Heart left ventricle (tissue), 16 donors: ENCODE measurements around the gene MAPK10. TPM values are rescaled to one million over a fixed set of nuclear protein-coding genes. Genes with fewer than 3 reads are reported as not detected.
"Not testable (repeated sequence)": the region's sequence is repeated elsewhere in the genome, so short reads cannot be mapped to it uniquely, and the experiment has no call there.

Source experiments
- ATAC-seq, 4 donors: fragments of 200-7000 bp; cut with Tn5 transposase; one replicate each; pipeline ENCODE4 v1.9.1; 2020 to 2022; ENCODE audit warnings: moderate library complexity in 4 of 4, mild to moderate bottlenecking in 3 of 4, moderate number of reproducible peaks in 1 of 4
- DNase-seq, 5 donors: peaks; one replicate each; pipeline ENCODE4 v3.0.0-alpha.2; 2020
- H3K27ac ChIP-seq, 12 donors: fragments of 200-600 bp; sonication (generic) in 4 of 12; one replicate each; pipeline versions ENCODE4 v1.5.0 to v1.8.0; 2016 to 2022; ENCODE audit warnings: mild to moderate bottlenecking in 2 of 12
- H3K27me3 ChIP-seq, 9 donors: fragments of 200-600 bp; sonication (generic) in 2 of 9; one replicate each; pipeline versions ENCODE4 v1.5.1 to v1.8.0; 2016 to 2022; ENCODE audit warnings: mild to moderate bottlenecking in 3 of 9
- H3K36me3 ChIP-seq, 9 donors: fragments of 200-600 bp; sonication (generic) in 2 of 9; one replicate each; pipeline versions ENCODE4 v1.5.0 to v1.8.0; 2018 to 2022; ENCODE audit warnings: mild to moderate bottlenecking in 2 of 9
- H3K4me1 ChIP-seq, 12 donors: fragments of 200-600 bp; sonication (generic) in 4 of 12; one replicate each; pipeline versions ENCODE4 v1.5.0 to v1.8.0; 2016 to 2022; ENCODE audit warnings: mild to moderate bottlenecking in 3 of 12
- H3K4me3 ChIP-seq, 12 donors: fragments of 200-600 bp; sonication (generic) in 4 of 12; one replicate each; pipeline versions ENCODE4 v1.5.0 to v1.8.0; 2017 to 2022; ENCODE audit warnings: mild to moderate bottlenecking in 9 of 12, moderate library complexity in 4 of 12
- H3K9me3 ChIP-seq, 12 donors: fragments of 200-600 bp; sonication (generic) in 4 of 12; one replicate each; pipeline versions ENCODE4 v1.5.0 to v1.8.0; 2016 to 2022; ENCODE audit warnings: mild to moderate bottlenecking in 1 of 12
- POLR2A ChIP-seq, 2 donors: fragments of 450-650 bp; IDR thresholded peaks; one replicate each; pipeline ENCODE4 v1.6.1; 2017; ENCODE audit warnings: antibody characterized with exemption in 2 of 2, mild to moderate bottlenecking in 2 of 2, moderate library complexity in 2 of 2
- WGBS, 4 donors: extraction: QIAGEN DNeasy Blood & Tissue Kit in 2 of 4; methylation state at CpG; one replicate each; pipeline versions ENCODE4 v1.1.5 to v1.1.7; 2013 to 2018; 5-methylcytosine and 5-hydroxymethylcytosine counted together
- intact Hi-C, 10 donors: fragments of 100-400 bp; cut with DNase I; formaldehyde crosslinking; loops; one replicate each; pipeline versions ENCODE4 v1.11.1 to v1.14.2; 2022
- polyA plus RNA-seq, 2 donors: library from polyadenylated mRNA; stranded (reverse); fragments of 200-250 nt; gene quantifications; one replicate each; pipeline ENCODE4 v1.2.3, GENCODE V29; 2013
- total RNA-seq, 9 donors: library from RNA; depleted of rRNA in 2 of 9; stranded (reverse); fragments of >200 nt in 2 of 9; fragmentation: NEBNext Ultra II Directional in 3 of 9; extraction: Animal tissue kit (Norgen Biotek cat#: 25700) in 3 of 9; gene quantifications; one replicate each; pipeline versions ENCODE4 v1.1.0 to v1.2.4, GENCODE V29; 2016 to 2023
- TF ChIP-seq, protein P1 (sequence below), 12 donors: fragments of 200-600 bp; sonication (generic) in 4 of 12; IDR thresholded peaks; one replicate each; pipeline versions ENCODE4 v1.5.0 to v1.8.0; 2018 to 2022; ENCODE audit warnings: antibody characterized with exemption in 12 of 12, mild to moderate bottlenecking in 5 of 12
- donor health status: ischemic (EF 13 %, LVEDD 7.1; RV severe dilation, severe dysfunction).
- donor health status: healthy with polysubstance abuse.
- donor health status: DM: no; HTN: yes; CAD: no.
- donor health status: DM: no; HTN: no; CAD: no.
- donor health status: ischemic (EF 25% LVEDD 6.9; RV normal size, moderate dysfunction).
- donor health status: ischemic (EF 25% LVEDD 5.7; RV mildly dilated, moderate dysfunction).
- donor health status: healthy.
- donor health status: DM: yes; HTN: yes; CAD: no.
- donor health status: ischemic (EF 35%, LVEDD 5.7; RV mildly dilated, moderate dysfunction).
- donor health status: nonischemic (EF 11% LVEDD 7.7; RV severe dilation, severe dysfunction).
- donor health status: DM: yes; HTN: yes; CAD: no.
- donor health status: PGD.
- donor health status: ischemic (EF 29% LVEDD 5.4; RV normal size, mild dysfunction).
- donor health status: nonischemic (EF 23%, LVEDD 6.1; RV moderate dilation, normal function).

The MAPK10 gene
- total and polyA plus RNA-seq, 11 donors: 0.87 to 14.1 (median 2.7) TPM

DNA sequence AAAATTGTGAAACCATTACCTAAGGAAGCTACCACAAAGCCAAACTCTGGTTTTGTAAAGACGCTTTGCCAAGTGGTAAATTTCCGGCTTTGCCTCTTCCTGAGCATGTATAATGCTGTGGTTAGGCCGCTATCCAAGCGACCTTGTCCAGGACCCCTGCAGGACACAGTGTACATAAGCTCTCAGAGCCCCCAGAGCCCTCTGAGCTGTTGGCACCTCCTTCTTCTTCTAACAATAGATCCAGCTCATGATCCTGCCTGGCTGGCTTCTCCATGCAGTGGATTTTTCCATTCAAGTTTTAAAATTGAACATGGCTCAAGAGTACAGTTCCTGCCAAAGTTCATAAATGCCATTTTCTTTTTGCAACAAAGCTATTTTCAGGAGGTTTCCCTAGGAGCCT, 326.7 kb downstream of the MAPK10 start:
- no peak for TF ChIP-seq POLR2A (IDR thresholded peaks at IDR 0.05)
- TF ChIP-seq, protein P1, sequence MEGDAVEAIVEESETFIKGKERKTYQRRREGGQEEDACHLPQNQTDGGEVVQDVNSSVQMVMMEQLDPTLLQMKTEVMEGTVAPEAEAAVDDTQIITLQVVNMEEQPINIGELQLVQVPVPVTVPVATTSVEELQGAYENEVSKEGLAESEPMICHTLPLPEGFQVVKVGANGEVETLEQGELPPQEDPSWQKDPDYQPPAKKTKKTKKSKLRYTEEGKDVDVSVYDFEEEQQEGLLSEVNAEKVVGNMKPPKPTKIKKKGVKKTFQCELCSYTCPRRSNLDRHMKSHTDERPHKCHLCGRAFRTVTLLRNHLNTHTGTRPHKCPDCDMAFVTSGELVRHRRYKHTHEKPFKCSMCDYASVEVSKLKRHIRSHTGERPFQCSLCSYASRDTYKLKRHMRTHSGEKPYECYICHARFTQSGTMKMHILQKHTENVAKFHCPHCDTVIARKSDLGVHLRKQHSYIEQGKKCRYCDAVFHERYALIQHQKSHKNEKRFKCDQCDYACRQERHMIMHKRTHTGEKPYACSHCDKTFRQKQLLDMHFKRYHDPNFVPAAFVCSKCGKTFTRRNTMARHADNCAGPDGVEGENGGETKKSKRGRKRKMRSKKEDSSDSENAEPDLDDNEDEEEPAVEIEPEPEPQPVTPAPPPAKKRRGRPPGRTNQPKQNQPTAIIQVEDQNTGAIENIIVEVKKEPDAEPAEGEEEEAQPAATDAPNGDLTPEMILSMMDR (IDR thresholded peaks at IDR 0.05): no peak
- Histone ChIP-seq H3K36me3 (no peaks in the 10 kb centered on the region), H3K27me3 (no peaks in the 10 kb centered on the region), H3K4me3 (peak overlapping the region in 2 of 12 donors; percentile 7 to 12), H3K4me1 (peaks cover 3 to 39% (median 19%) of the 10 kb centered on the region in 12 donors), H3K9me3 (no peaks in the 10 kb centered on the region), H3K27ac (peak overlapping the region; percentile 30 to 89 (median 76))
- intact Hi-C loops: no loop called here
- 19 to 49% (median 27%) methylated on average over 4 of the region's 4 CpGs for WGBS, 4 donors
- ATAC-seq (peak; percentile 87 to 91 (median 90)), DNase-seq (peak; percentile 40 to 70 (median 57))

DNA sequence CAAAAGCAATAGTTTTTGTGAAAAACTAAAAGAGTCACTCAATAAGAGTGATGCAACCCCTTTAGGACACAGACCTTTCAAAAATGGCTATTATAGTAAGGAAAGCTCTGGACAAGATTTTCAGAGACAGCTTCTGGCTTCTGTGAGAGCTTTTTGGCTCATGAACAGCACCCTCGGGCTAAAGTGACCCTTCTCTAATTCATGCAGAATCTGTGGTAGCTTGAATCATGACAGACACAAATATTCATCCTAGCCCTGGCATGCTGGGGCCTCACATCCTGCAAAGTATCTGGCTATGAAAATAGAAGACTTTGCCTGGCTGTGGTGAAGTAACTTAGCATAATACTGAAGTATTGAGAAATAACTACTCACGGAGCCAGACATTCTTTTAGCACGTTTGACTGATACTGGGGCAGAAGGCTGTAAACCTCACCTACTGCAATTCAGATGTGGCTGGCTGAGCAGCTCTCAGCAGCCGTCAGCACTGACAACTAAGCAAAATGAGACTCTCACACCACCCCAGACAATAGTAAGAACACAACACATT, 327.3 kb downstream of the MAPK10 start:
- TF ChIP-seq, protein P1 (IDR thresholded peaks at IDR 0.05): no peak
- TF ChIP-seq POLR2A (IDR thresholded peaks at IDR 0.05): no peak
- Histone ChIP-seq H3K4me3 (no peak overlapping the region), H3K9me3 (no peaks in the 10 kb centered on the region), H3K4me1 (peaks cover 3 to 38% (median 19%) of the 10 kb centered on the region in 12 donors), H3K36me3 (no peaks in the 10 kb centered on the region), H3K27ac (peak overlapping the region; percentile 30 to 89 (median 76)), H3K27me3 (no peaks in the 10 kb centered on the region)
- ATAC-seq (peak; percentile 71 to 89 (median 80)), DNase-seq (peak in 2 of 5 donors; percentile 29)
- 21 to 38% (median 28%) methylated on average over 4 of the region's 4 CpGs for WGBS, 4 donors
- intact Hi-C loops: no loop called here

DNA sequence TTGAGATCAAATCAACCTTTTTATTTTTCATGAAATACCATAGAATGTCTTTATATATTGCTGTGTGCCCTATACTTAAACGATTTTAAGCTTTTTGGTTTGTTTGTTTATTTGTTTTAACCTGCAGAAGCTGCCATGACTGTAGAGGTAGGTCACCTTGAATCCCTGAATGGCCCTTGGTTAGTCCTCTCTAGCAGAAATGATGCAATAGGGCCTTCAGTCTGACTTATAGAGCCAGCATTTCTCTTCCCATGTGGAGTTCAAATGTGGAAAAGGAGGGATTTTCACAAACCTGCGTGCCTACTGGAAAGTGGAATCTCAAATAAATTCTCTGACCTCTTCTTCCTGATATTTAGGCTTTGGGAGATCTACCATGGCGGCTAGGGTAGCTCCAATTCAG, 327.9 kb downstream of the MAPK10 start:
- peak overlapping the region in 7 of 12 donors; percentile 70 to 89 (median 86) for H3K27ac ChIP-seq
- no peak overlapping the region for H3K4me3 ChIP-seq
- no peak for ATAC-seq
- TF ChIP-seq, protein P1 (IDR thresholded peaks at IDR 0.05): no peak
- no peak for TF ChIP-seq POLR2A (IDR thresholded peaks at IDR 0.05)
- DNase-seq: no peak
- H3K27me3 ChIP-seq: no peaks in the 10 kb centered on the region
- no peaks in the 10 kb centered on the region for H3K9me3 ChIP-seq
- 92 to 97% (median 93%) methylated on average over 3 of the region's 3 CpGs for WGBS, 4 donors
- no peaks in the 10 kb centered on the region for H3K36me3 ChIP-seq
- H3K4me1 ChIP-seq: peaks cover 3 to 31% (median 19%) of the 10 kb centered on the region in 12 donors
- intact Hi-C loops: no loop called here

DNA sequence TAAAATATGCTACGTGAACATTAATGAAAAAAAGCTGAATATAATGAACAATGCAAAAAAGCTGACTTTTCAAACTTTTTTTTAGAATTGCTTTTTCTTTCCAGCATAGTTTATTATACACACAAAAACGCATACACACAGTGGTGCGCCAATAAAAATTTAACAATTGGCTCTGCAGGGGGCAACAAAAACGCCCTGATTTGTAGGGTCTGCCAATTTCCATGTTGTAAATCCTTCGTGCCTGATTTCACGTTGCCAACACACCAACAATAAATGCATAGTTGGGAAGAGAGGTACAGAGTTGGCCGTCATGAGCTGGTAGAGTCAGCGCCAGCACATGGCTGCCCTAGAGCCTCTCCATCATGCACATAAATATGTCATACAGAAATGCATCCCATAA, 333.1 kb downstream of the MAPK10 start:
- Histone ChIP-seq H3K27me3 (no peaks in the 10 kb centered on the region), H3K27ac (no peak overlapping the region), H3K4me1 (no peaks in the 10 kb centered on the region), H3K9me3 (no peaks in the 10 kb centered on the region), H3K36me3 (no peaks in the 10 kb centered on the region), H3K4me3 (no peak overlapping the region)
- intact Hi-C loops: no loop called here
- TF ChIP-seq, protein P1 (IDR thresholded peaks at IDR 0.05): no peak
- TF ChIP-seq POLR2A (IDR thresholded peaks at IDR 0.05): no peak
- no peak for DNase-seq
- no peak for ATAC-seq
- 89 to 94% (median 91%) methylated on average over 8 of the region's 8 CpGs for WGBS, 4 donors

GRCh38 chr4:86021671-86022070, 338.2 kb downstream of the MAPK10 start:
- intact Hi-C loops, ATAC-seq: not testable (repeated sequence)
- WGBS, 4 donors: 90 to 98% (median 95%) methylated on average over 6 to 24 of the region's 24 CpGs

More at GRCh38 chr4:86021671-86022070, 338.2 kb downstream of the MAPK10 start:
- H3K27ac ChIP-seq, H3K9me3 ChIP-seq, H3K27me3 ChIP-seq, DNase-seq, H3K36me3 ChIP-seq, H3K4me1 ChIP-seq, H3K4me3 ChIP-seq: not testable (repeated sequence)
